ENCODE measurements around the gene CDK8.
A peak's percentile ranks its signal among the peaks of the same experiment; 100 is the strongest.

CDK8 gene

DNA sequence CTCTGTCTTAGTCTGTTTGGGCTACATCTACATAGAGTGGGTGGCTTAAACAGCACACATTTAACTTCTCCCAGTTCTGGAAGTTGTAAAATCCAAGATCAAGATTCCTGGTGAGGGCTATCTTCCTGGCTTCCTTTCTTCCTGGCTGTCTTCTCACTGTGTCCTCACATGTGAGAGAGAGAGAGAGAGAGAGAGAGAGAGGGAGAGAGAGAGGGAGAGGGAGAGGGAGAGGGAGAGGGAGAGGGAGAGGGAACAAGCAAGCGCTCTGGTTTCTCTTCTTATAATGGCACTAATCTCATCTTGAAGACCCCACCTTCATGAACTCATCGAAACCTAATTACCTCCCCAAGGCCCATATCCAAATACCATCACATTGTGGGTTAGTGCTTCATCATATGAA is 69.2 kb downstream of the CDK8 start:
- DNase-seq: no peak

- DNase-seq: no peak
These were observed 69.8 kb downstream of the CDK8 start for GRCh38 chr13:26323764-26324163.

- DNase-seq: no peak
These were observed 70.4 kb downstream of the CDK8 start for GRCh38 chr13:26324294-26324693.

DNA sequence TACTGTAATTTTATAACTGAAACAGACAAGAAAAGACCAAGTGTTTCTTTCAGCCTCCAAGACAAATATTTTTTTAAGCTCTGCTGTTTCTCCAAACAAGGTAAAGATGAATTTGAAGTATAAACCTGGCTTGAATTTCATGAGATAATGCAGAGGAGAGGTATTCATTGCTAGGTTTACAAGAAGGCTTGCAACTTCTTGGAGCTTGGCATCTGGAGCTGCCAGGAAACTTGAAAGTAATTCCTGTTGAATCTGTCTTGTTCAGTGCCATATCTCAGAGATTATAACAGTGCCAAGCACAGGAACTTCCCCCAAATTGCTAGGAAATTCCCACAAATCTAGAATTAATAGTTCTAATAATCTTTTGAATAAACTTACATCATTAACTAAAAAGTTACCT is 70.9 kb downstream of the CDK8 start:
- DNase-seq: no peak

DNA sequence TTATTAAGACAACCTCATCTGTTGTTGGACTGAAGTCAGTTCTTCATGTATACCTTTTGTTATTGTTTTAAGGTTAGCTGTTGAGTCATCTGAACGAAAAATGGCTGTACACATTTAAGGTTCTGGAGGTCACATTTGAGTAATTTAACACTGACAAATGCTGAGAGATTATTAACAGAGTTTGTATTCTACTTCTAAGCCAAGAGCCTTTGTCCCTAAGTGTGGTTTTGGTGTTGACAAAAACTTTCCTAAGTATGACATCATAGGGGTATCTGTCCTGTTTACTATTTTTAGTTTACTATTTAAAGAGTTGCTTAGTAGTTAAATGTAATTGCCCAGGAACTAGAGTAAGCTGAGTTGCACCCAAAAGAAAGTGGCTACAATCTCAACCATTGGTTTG is 71.9 kb downstream of the CDK8 start:
- DNase-seq: no peak

DNA sequence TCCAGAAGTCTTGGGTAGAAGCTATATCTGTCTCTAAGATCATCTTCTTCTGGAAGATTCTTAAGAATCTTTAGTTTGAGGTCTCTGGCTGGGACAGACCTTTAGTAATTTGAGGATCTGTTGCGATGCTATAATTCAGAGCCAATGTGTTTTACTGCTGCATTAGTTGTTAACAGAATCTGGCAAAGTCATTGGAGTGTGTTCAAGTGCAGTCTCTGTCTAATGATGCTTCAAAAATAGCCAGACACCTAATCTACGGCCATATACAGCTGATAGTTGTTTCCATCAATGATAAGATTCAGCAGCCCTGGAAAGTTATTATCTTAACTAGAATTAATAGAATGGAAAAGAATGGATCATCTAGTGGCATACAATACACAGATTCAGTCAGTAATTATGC is 72.6 kb downstream of the CDK8 start:
- no peak for DNase-seq

GRCh38 chr13:26327940-26328725 is 74.2 kb downstream of the CDK8 start:
- DNase-seq: no peak

DNA sequence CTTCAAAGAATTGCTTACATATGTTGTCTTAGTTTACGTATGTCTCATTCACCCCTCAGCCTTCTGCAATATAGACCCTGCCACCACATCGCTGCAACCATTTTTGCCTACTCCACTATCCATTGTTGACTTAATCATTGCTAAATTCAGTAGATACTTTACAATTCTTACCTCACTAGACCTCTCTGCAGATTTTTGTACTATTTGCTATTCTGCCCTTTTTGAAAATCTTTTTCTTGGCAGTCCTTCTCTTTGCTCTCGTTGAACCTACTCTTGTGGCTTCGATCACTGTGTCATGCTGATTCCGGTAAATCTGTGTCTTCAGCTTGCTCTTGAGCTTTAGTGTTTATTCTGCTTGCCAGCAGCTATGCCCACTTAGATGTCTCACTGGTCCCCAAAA is 81.2 kb downstream of the CDK8 start:
- no peak for DNase-seq

GRCh38 chr13:26340807-26341206 is 86.9 kb downstream of the CDK8 start:
- DNase-seq: no peak

DNA sequence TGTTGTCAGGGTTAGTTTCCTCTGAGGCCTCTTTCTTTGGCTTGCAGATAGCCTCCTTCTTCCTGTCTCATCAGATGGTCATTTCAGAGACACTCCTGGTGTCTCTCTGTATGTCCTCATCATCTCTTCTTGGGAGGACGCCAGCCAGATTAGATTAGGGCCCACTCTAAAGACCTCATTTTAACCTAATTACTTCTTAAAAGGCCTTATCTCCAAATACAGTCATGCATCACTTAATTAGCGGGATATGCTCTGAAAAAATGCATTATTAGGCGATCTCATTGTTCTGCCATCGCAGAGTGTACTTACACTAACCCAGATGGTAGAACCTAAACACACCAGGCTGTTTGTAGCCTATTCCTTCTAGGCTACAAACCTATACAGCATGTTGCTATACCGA is 89.0 kb downstream of the CDK8 start:
- DNase-seq: no peak

- DNase-seq: no peak
These were observed 89.9 kb downstream of the CDK8 start for GRCh38 chr13:26343816-26344215.

GRCh38 chr13:26344980-26345379 is 91.1 kb downstream of the CDK8 start:
- no peak for DNase-seq

DNA sequence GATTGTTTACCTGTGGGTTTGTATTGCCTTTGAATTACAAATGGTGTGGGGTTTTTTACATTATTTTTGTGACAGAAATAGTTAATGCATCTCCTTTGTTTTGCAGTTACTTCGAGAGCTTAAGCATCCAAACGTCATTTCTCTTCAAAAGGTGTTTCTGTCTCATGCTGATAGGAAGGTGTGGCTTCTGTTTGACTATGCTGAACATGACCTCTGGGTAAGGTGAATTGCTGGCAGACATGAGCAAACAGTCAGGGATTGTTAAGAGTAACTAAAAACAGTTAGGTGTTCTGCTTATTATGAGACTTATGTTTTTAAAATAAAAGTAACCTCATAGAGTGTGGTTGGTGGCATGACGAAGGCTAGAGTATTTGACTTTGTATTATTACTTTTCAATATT is 95.0 kb downstream of the CDK8 start:
- peak in 1 of 2 experiments; percentile 25 for DNase-seq

DNA sequence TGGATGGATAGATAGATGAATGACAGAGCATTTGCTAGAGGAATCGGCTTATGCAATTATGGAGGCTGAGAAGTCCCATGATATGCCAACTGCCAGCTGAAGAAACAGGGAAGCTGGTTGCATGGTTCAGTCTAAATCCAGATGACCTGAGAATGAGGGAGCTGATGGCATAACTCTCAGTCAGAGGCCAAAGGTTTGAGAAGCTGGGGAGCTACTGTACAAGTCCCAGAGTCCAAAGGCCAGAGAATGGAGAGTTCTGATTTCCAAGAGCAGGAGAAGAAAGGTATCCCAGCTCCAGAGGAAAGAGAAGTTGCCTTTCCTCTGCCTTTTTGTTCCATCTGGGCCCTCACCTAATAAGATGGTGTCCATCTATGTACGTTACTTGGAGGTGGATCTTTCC is 108.3 kb downstream of the CDK8 start:
- no peak for DNase-seq

DNA sequence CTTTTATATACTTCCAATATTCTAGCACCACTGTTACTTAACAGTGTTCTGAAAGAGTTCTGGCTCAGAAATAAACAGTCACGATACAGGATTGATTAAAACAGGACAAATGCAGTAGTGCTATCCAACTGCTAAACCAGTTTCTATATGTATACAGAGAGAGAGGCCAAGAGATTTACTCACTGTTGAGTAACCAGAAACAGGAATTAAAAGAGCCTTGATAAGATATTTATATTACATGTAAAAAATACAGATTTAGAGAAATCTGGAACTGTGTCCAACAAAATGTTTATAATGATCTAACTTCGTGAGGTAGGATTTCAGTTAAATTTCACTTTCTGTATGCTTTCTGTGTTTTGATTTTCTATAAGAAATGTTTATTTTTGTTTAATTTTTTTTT is 116.6 kb downstream of the CDK8 start:
- DNase-seq: no peak

- no peak for DNase-seq
These were observed 118.8 kb downstream of the CDK8 start for GRCh38 chr13:26372747-26373146.

DNA sequence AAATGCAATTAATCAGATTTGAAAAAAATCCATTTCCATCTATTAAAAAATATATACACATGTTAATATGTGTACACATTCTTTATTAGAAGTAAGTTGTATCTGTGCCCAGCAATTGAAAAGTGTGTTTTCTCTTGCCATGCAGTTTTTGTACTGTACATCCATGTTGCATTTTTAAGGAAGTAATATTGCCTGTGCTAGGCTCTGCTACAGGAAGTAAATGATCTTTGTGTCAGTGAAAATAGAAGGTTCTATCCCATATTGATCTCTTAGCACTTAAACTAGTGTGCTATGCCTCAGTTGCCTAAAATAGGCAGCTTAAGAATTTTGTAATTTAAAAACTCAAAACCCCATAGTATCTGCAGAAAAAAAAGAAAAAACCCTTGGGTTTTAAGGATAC is 122.5 kb downstream of the CDK8 start:
- no peak for DNase-seq

GRCh38 chr13:26377038-26377437 is 123.1 kb downstream of the CDK8 start:
- peak in 1 of 2 experiments; percentile 41 for DNase-seq

DNA sequence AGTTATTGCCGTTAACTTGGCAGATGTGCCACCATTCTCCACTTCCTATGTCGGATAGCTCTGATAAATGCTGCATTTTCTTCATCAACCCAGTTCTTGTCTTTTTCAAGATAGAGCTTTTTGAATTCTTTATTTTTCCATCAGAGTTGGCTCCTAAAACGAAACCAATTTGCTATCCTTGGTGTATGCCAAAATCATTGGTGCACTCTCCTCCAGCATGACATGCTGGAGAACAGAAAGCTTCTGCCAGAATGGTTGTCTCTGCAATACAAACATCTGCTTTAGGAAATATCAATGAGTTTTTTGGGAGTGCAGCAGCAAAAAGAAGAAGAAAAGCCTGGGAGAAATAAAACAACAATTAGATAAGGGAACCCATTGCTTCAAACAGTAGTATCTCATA is 124.2 kb downstream of the CDK8 start:
- DNase-seq: no peak

GRCh38 chr13:26379831-26380230 is 125.9 kb downstream of the CDK8 start:
- DNase-seq: no peak

DNA sequence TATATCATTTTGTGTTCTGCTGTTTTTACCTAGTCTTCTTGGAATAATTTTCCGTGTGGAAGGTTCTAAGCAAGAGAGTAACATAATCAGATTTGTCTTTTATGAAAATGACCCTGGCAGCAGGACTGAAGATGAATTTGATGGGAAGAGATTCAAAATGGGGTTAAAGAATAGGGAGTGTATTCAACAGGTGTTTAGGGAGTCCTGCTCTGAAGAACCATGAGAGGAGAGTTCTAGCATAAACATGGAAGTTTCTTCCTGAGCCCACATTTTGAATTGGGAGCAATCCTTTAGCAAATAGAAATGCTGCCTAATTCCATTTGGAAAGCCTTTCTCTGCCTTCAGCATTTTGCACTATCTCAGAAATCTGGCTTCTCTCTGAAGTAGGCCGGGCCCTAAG is 127.0 kb downstream of the CDK8 start:
- no peak for DNase-seq

DNA sequence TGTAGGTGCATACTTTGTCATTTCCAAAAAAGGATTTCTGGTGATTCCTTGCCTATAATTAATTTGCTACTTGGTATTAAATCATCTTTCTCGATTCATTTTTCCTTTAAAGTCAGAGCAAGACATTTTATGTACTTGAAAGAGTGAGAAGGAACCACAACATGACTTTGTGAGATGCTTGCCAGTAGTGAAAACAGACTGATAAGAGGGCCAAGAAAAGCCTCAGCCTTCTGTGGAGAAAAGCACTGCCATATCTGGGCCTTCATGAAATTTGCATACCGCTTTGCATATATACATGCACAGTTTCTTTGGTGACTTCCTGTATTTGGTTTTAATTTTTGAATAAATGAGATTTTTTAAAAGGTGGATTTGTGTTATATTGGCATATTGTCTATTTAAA is 128.4 kb downstream of the CDK8 start:
- DNase-seq: peak; percentile 65 to 83

GRCh38 chr13:26382835-26383234 is 128.9 kb downstream of the CDK8 start:
- no peak for DNase-seq

DNA sequence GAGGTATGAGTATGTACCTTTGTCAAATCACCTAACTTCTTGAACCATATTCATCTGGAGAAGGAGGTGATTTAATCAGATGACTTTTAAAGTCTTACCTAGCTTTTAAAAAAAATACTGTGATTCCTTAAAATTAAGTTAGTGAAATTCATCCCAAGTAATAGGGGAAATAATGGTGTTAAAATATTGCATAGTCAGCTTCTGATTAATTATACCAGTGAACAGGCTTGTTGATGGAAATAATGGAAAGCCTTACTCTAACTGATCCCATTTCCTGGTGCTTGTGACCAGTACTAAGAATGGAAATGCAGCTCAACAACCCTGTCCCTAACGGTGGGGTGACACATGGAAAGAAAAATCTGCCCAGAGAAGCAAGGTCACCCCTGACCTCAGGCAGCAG is 130.7 kb downstream of the CDK8 start:
- DNase-seq: no peak

- DNase-seq: no peak
These were observed 132.1 kb downstream of the CDK8 start for GRCh38 chr13:26386026-26386425.

Measured in NCI-H526 (cell line).